HG02798 (cell line): ENCODE measurements around the gene SV2B.

Experiments
- ATAC-seq: cut with Tn5 transposase; IDR thresholded peaks from one replicate; pipeline ENCODE4 v1.9.1; 2021; ENCODE audit warnings: mild to moderate bottlenecking; ENCODE audit not compliant: unreplicated experiment, poor library complexity

The SV2B gene

DNA sequence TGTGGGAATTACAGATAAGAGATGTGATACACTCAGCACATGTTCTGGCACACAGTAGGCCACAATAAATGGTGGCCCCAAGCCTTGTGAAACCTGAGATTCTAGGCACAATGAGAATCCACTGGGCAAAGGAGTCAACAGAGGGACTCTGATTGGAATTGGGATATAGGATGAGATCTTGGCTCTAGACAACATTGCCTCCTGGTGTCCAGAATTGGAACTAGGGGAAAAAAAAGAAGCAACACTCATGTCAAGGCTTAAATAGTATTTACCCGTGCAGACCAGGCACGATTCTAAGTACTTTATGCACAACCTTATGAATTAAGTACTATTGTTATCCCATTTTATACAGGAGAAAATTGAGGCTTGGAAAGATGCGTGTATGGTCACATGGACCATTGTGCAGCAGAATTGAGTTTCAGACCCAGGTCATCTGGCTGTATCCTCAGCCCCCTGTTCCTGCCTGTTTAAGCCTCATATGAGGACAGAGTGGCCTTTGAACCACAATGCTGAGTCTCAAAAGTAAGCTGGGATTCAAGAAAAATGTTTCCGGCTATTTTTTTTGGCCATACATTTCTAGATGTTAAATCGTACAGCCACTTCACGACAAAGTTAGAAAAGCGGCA, 124.8 kb downstream of the SV2B start:
- ATAC-seq = no peak

DNA sequence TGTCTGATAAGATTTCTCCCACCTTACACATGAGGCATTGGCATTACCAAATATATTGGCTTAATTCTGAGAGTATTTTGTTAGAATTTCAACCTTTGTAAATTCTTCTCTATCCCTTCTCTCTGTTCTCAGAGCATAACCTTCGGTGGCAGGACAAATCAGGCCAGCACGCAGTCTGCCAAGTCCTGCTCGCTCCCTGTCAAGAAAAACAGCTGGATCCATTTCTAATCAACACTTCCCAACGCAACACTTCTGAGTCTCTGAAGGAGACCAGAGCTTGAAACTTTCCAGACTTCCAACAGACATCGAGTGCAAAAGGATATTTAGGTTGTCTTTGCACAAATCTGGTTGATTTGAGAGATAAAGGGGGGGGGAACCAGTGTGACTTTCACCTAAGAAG, 125.7 kb downstream of the SV2B start:
- ATAC-seq = no peak

DNA sequence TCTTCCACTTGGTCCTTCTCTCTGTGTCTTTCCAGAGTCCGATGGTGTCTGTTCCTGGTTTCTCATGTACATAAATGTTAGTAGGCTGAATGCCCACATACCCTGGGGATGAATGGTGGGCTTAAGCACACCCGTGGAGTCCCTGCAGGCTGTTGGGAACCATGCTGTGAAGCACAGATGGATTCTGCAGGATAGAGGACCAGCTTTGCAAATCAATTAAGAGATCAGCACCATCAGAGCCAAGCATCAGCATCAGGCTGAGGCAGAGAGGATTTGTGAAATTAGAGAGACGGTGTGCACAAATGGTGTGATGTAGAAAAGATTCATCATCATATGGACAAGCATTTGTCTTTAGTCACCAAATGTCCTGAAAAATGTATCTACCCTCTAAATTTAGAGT, 127.1 kb downstream of the SV2B start:
- ATAC-seq = no peak

- no peak for ATAC-seq
These were observed 127.7 kb downstream of the SV2B start for GRCh38 chr15:91227766-91228165.

DNA sequence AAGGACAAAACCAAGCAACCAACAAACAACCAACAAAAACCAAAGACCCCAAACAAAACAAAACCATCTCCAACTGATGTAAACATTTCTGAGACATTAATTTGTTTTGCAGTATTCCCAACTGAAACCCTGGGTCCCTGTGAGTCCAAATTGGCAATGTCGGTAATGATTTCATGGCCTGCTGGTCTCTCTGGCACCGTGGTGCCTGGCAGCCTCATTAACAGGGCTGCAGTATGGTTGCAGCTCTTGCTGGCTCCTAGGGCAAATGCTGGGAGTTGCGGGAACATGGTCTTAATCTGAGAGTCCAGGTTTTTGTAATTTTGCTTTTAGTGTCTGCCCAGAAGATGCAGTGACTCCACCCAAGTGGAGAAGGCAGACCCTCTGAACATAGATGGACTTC, 128.3 kb downstream of the SV2B start:
- ATAC-seq = no peak

DNA sequence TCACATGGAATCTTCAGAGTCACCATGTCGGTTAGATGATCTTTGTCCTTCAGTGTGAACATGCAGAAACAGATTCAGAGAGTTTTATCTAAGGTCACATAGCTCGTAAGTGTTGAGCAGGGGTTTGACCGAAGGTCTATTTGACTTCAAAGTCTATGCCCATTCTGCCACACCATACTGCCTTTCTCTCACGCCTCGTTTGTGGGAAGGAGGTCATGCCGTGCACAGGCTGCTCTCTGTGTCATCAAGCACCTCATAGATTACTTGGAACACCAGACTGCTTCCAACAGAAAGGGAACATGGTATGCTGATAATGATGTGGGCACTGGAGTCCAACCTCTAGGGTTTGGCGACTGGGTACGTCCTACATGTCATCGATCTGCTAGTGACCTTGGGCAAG, 128.8 kb downstream of the SV2B start:
- no peak for ATAC-seq

DNA sequence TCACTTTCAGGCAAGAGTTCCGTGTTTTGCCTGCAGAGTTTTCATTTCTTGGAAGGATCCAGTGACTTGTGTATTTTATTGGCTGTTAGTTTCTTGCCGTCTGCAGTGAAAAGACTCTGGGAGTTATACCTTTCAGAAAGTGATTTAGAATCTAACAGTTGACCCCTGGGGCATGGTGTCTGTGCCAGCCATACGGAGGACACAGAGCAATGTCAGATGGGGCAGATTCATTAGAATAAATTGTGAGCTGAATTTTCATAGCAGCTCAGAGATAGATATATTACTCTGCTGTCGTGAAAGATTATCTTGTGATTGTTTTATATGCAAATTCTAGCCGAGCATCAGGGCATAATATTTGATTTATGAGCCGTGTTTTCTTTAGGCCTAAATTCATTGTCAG, 131.6 kb downstream of the SV2B start:
- no peak for ATAC-seq

DNA sequence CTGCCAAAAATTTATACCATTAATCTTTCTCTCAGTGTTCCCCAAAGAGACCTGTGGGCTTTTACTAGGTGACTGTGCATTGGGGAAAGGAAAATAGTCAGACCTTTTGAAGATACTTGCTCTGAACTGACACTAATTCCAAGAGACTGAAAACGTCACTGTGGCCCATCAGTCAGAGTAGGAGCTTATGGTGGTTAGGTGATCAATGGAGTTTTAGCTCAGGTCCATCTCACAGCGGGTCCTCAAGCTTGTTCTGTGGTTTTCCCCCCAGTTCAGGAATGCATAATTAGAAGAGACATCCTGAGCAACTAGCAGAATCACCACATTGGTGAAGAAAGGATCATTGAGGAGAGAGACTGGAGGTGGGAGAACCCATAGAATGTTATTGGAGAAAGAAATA, 134.7 kb downstream of the SV2B start:
- ATAC-seq = no peak

DNA sequence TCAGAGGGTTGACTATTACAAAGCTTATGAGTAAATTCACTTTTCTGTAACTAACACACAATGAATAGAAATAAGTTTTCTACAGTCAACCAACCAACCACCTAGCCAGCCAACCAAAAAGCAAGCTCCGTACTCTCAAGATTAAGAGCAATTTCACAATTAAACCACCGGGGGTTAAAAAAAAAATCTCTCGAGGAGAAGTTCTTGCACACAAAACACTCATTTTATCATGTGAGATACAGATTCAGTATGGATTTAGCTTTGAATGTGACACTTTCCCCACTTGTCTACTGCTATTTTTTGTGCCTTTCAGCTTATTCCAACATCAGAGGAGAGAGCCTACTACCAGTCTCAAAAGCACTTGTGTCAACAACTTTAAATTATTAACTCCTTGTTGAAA, 135.3 kb downstream of the SV2B start:
- ATAC-seq = no peak

DNA sequence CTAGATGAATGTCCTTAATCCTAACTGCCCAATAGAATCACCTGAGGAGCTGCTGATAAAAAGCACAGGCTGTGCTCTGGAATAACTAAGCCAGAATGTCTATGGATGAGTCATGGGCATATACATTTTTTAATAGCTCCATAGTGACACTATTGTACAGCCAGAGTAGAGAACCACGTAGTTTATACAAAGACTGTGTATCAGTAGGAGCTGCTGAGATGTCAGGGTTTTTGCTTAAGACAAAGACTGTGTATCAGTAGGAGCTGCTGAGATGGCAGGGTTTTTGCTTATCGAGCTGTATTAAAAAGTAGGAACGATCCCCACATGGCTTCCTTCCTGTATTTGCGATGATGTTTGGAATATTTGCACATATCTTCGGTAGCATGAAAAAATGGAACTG, 137.4 kb downstream of the SV2B start:
- no peak for ATAC-seq

DNA sequence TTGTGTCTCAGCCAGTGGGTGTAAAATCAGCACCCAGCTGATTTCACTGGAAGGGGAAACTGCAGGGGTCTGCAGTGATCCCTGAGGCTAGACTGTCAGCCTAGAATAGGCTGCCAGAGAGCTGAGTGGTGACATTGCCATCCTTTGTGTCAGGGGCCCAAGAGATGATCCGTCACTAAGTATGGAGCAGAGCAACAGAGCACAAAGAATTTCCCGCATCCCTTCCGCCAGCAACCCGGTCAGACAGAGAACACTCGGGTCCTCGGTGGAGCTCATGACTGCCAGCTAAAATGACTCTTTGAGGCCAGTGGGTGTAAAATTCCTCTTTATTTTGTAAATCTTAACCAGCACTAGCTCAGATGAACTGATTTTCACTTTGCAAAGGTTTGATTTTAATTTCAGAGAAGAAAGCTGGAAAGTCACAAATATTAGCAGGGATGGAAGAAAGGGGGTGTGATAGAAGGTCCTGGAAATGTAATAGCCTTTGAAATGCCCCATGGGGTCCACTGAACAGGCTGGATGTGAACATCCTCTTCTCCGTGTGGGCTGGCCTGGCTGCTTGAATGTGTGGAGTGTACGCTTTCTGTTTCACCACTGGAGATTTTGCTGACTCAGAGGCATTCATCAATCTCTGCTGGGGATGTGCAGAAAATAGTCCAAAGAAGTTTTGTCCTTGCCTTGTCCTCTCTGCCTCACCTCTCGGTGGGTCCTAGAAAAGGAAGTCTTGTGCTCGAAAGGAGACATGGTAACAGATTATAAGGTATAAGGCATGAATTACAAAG, 138.8 kb downstream of the SV2B start:
- ATAC-seq = no peak

- no peak for ATAC-seq
These were observed 143.8 kb downstream of the SV2B start for GRCh38 chr15:91243826-91244225.

DNA sequence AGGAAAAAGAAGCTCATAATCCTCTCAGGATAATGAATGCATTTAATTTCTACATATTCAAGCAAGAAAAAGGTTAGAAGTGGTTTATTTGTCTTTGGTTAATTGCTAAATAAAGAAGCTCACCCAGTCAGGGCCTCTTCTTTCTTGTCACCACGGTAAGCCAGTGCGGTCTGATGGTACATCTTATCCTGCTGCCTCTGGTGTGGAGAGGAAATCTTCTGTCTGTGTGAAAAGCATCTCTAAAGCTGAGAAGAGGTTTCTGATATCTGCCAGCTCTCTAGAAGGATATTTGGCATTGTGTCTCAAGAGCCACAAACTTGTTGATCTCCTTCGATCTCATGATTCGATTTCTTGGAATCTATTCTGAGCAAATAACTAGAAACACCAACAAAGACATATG, 144.9 kb downstream of the SV2B start:
- no peak for ATAC-seq

DNA sequence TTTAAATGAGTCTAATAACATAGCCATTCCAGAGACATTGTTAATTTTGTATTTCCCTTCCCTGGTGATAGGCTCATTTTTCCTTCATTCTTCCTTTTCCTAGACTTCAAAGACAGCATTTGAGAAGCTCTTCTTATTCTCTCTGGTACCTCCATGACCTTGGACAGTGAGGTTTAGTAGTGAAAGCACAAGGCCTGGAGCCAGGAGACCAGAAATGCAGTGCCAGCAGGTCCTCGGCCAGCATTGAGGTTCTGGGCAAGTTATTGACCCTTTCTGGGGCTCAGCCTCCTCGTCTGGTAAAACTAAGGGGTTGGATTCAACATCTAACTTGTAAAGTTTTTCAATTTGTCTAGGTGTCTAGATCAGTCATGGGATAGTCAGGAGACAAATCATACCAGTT, 146.9 kb downstream of the SV2B start:
- ATAC-seq = no peak

DNA sequence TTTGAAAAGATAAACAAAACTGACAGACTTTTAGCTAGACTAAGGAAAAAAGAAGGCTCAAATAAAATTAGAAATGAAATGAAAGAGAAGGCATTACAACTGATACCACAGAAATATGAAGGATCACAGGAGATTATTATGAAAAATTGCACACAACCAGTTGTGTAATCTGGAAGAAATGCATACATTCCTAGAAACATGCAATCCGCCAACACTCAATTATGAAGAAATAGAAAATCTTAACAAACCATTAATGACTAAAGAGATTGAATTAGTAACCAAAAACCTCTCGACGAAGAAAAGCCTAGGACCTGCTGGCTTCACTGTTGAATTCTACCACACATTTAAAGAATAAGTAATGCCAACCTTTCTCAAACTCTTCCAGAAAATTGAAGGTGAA, 149.5 kb downstream of the SV2B start:
- no peak for ATAC-seq

- ATAC-seq = no peak
These were observed 152.3 kb downstream of the SV2B start for GRCh38 chr15:91252322-91252721.

GRCh38 chr15:91252756-91253155, 152.7 kb downstream of the SV2B start:
- ATAC-seq = no peak

DNA sequence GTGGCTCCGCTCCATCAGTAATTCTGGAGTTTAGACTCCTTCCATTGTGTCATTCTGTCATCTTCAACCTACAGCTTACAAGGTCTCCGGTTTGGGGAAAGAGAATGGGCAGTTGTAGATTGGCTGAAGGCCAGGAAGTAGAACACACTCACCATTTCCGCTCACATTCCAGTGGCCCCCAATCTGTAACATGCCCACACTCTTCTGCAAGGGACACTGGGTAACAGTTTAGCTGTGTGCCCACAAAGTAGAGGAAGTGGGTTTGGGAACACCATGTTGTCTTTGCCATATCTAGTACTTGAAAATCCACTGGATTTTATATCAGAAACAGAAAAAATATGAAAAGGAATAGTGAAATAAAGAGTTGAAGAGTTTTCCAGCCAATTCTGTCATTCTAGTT, 153.5 kb downstream of the SV2B start:
- ATAC-seq = no peak

DNA sequence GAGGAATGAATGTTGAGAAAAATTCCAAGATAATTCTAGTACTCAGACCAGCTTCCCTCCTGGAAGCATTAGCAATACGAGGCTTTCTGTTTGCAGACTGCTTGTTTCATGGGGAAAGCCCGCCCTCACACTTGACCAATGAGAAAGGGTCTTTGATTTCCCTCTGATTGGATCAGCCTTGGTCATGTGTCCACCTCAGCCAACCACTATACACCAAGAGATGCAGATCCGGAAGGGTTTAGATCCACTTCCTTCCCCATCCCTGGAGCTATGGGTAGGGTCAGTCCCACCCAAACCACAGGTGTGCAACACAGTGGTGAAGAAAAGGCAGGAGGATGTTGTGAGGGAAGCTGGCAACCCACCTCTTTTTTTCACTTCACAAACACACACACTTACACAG, 154.7 kb downstream of the SV2B start:
- ATAC-seq = no peak

DNA sequence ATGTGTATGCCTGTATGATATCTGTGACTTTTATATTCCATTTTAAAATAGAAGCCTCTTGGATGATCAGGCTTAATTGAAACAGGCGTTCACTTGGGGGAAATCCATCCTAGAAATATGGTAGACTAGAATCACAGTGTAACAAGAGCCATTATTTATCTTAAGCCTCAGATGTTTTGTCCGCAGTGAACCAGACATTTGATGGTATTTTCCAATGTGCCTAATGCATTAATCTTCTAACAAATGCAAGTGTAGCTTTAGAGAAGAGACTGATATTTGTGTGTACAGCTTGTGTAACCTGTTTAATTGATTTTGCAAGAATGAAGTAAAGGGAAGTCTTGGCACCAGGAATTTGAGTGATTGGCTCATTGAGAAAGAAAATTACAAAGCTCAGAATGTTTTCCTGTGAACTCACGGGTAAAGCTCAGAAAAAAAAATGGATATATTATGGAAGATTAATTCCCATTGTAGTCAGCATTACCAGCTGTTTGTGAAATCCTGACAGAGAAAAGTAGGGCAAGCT, 155.7 kb downstream of the SV2B start:
- no peak for ATAC-seq

- no peak for ATAC-seq
These were observed 157.8 kb downstream of the SV2B start for GRCh38 chr15:91257746-91258414.

DNA sequence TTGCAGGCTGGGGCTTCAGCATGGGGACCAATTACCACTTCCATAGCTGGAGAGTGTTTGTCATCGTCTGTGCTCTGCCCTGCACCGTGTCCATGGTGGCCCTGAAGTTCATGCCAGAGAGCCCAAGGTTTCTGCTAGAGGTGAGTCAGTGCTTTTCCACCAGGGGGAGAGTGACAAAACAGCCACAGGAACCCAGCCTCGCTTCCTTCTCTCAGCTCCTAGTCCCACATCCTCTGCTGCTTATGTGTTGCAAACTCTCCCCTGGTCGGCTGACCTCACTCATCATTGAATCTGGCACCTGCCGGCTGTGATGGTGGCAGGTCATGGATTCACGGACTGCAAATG, 158.3 kb downstream of the SV2B start:
- ATAC-seq = no peak
